Measurements from ENCODE around the gene PLXDC1. TPM values are rescaled to one million over a fixed set of nuclear protein-coding genes. Genes with fewer than 3 reads are reported as not detected.

PLXDC1 gene
- total RNA-seq, result 2.4 and 3.8 TPM in 2 replicates

GRCh38 chr17:39151150-39151942 lies at the start of gene PLXDC1:
Gene PLXDC1 (minus strand): TSS chr17:39151637. CDS start chr17:39151437, 200 bp downstream.

GRCh38 chr17:39200070-39200879 lies 48.8 kb upstream of the PLXDC1 start, which contains the start of gene RPL19:
Gene RPL19 (plus strand): TSS chr17:39200283. CDS start chr17:39200345, 62 bp downstream.

GRCh38 chr17:39197380-39198185 lies 46.1 kb upstream of the PLXDC1 start, which contains the start of gene CACNB1:
Gene CACNB1 (minus strand): TSS chr17:39197669. CDS start chr17:39197495, 174 bp downstream.

GRCh38 chr17:39165841-39166349 lies 14.5 kb upstream of the PLXDC1 start, which contains the start of gene ARL5C:
Gene ARL5C (minus strand): TSS chr17:39166161. CDS start chr17:39165760, 401 bp downstream.

Other genes starting within 250 kb of the PLXDC1 start
- not detected in 2 replicates for gene FBXO47, start 184.2 kb downstream of the PLXDC1 start, total RNA-seq
- gene ARL5C, start 14.5 kb upstream of the PLXDC1 start, total RNA-seq, result under 0.01 TPM in 1 of 2 replicates, not detected in the other
- 4.3 and 7.1 TPM in 2 replicates for gene CACNB1, start 46.0 kb upstream of the PLXDC1 start, total RNA-seq
- gene RPL19, start 48.6 kb upstream of the PLXDC1 start, total RNA-seq, result 1,944 and 2,610 TPM in 2 replicates
- under 0.01 TPM in 1 of 2 replicates, not detected in the other for gene STAC2, start 74.3 kb upstream of the PLXDC1 start, total RNA-seq
- gene FBXL20, start 250.0 kb upstream of the PLXDC1 start, total RNA-seq, result 9.6 and 11.9 TPM in 2 replicates